DOHH2 (cell line): ENCODE results near the gene SCO1.

Source experiments
- EZH2phosphoT487 ChIP-seq: fragments of 200-600 bp; sonication (generic); IDR thresholded peaks from 2 replicates; pipeline ENCODE4 v1.6.1; 2017; ENCODE audit warnings: borderline replicate concordance, mild to moderate bottlenecking, antibody characterized with exemption, low read length, moderate library complexity, mixed read lengths
- TF ChIP-seq, protein P1 (sequence below): fragments of 200-600 bp; sonication (generic); IDR thresholded peaks from one replicate; pipeline ENCODE4 v1.5.1; 2014; ENCODE audit warnings: antibody characterized with exemption, mild to moderate bottlenecking, low read depth, low read length; ENCODE audit not compliant: poor library complexity, severe bottlenecking

DNA sequence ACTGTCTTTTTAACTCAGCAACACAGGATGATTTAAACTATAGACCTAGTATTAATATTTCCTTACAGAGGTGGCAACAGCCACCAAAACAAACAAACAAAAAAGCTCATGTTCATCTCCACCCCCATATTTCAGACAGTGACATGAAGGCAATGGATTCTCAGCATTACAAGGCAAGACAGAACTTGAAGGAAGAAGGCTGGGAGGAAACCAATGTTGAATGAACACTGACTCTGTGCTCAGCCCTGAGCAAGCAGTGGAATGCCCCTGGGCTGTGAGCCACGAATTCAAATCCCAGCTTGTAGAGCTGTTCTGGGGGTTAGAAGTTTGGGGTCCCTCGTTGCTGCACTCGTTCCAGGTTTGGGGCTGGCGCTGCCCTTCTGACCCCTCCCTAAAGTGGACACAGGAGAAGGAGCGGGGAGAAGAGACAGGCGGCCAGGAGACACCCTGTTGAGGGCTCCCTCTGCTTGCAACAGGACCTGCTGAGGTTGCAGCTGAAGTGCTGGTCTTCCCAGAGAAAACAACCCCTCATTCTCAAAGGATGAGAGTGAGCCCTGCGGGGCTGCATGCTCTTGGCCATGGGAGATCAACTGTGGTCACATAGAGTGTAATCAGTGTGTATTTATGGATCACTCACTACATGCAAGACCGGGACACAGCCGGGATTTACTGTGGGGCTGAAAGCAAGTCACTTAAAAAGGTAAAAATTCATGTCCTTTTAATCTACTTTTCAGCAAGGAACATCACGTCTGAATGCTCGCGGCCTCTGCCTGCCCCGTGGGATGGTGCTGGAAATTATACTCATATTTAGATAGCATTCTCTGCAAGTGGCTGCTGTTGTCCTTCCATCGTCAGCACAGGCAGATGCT lies 74.5 kb downstream of the SCO1 start:
- TF ChIP-seq, protein P1, sequence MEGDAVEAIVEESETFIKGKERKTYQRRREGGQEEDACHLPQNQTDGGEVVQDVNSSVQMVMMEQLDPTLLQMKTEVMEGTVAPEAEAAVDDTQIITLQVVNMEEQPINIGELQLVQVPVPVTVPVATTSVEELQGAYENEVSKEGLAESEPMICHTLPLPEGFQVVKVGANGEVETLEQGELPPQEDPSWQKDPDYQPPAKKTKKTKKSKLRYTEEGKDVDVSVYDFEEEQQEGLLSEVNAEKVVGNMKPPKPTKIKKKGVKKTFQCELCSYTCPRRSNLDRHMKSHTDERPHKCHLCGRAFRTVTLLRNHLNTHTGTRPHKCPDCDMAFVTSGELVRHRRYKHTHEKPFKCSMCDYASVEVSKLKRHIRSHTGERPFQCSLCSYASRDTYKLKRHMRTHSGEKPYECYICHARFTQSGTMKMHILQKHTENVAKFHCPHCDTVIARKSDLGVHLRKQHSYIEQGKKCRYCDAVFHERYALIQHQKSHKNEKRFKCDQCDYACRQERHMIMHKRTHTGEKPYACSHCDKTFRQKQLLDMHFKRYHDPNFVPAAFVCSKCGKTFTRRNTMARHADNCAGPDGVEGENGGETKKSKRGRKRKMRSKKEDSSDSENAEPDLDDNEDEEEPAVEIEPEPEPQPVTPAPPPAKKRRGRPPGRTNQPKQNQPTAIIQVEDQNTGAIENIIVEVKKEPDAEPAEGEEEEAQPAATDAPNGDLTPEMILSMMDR, result no peak
- TF ChIP-seq EZH2phosphoT487, result no peak
